ENCODE measurements around the gene ABCA13.

Gene ABCA13

GRCh38 chr7:48139459-48139858 lies 31.8 kb upstream of the ABCA13 start:
- Histone ChIP-seq H3K4me2 (ENCODE audit: low read length) (no peak overlapping the region), H3K79me2 (ENCODE audit: low read length) (no peaks in the 10 kb centered on the region), H3K36me3 (replicated peaks; ENCODE audit: low read depth, low read length) (no peaks in the 10 kb centered on the region), H2AFZ (ENCODE audit: low read depth, low read length) (no peak overlapping the region), H3K27ac (ENCODE audit: low read length) (no peak overlapping the region), H3K9me3 (ENCODE audit: insufficient read depth, low read length) (no peaks in the 10 kb centered on the region), H3K4me3 (ENCODE audit: low read length) (no peak overlapping the region), H3K9ac (ENCODE audit: low read length) (no peak overlapping the region), H4K20me1 (ENCODE audit: insufficient read depth, low read length) (no peaks in the 10 kb centered on the region), H3K27me3 (ENCODE audit: low read depth, low read length) (no peaks in the 10 kb centered on the region), H3K4me1 (ENCODE audit: low read length) (no peaks in the 10 kb centered on the region)
- TF ChIP-seq CTCF (IDR thresholded peaks at IDR 0.05; ENCODE audit: low read depth, low read length) (no peak), EZH2phosphoT487 (IDR thresholded peaks at IDR 0.05; ENCODE audit: low read depth) (no peak)

DNA sequence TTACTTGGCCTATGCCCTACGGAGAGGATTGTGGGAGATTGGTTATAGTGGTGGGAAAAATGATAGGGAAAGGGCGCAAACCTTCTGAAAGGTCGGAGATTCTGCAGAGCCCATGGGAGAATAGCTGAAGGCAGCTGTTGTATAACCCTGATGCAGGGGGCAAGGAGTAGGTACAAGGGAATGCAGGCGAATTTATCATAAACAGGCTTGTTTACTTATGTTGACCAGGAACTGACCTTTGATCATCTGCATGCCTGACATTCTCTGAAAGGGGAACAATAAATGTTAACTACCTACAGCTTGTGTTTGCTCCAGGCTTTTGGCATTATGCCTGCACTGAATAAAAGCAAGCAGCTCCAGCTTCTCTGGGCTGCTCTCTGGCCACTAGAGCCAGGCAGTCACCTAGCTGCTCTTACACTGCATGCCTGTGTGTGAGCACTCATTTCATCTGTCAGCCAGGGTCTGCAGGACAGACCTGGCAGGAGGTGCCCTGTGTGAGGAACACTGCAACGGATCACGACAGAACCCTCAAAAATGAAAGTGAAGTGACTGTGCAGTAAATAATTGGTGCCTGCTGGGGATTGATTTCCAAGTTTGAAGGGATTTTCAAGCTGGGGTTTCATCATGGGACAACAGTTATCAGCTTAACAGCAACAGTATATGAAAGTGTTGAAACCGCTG lies 31.1 kb upstream of the ABCA13 start:
- H3K79me2 ChIP-seq (ENCODE audit: low read length), result no peaks in the 10 kb centered on the region
- no peak overlapping the region for H3K9ac ChIP-seq (ENCODE audit: low read length)
- no peaks in the 10 kb centered on the region for H3K9me3 ChIP-seq (ENCODE audit: insufficient read depth, low read length)
- no peak overlapping the region for H3K27ac ChIP-seq (ENCODE audit: low read length)
- H3K4me3 ChIP-seq (ENCODE audit: low read length), result no peak overlapping the region
- no peak overlapping the region for H3K4me2 ChIP-seq (ENCODE audit: low read length)
- TF ChIP-seq EZH2phosphoT487 (IDR thresholded peaks at IDR 0.05; ENCODE audit: low read depth) (no peak), CTCF (IDR thresholded peaks at IDR 0.05; ENCODE audit: low read depth, low read length) (no peak)
- no peaks in the 10 kb centered on the region for H3K27me3 ChIP-seq (ENCODE audit: low read depth, low read length)
- H2AFZ ChIP-seq (ENCODE audit: low read depth, low read length), result no peak overlapping the region
- H4K20me1 ChIP-seq (ENCODE audit: insufficient read depth, low read length), result no peaks in the 10 kb centered on the region
- no peaks in the 10 kb centered on the region for H3K4me1 ChIP-seq (ENCODE audit: low read length)
- no peaks in the 10 kb centered on the region for H3K36me3 ChIP-seq (replicated peaks; ENCODE audit: low read depth, low read length)

- H3K9ac ChIP-seq (ENCODE audit: low read length), result no peak overlapping the region
- H3K79me2 ChIP-seq (ENCODE audit: low read length), result no peaks in the 10 kb centered on the region
- H3K4me1 ChIP-seq (ENCODE audit: low read length), result no peaks in the 10 kb centered on the region
- H3K27me3 ChIP-seq (ENCODE audit: low read depth, low read length), result no peaks in the 10 kb centered on the region
- H2AFZ ChIP-seq (ENCODE audit: low read depth, low read length), result no peak overlapping the region
- H3K4me3 ChIP-seq (ENCODE audit: low read length), result no peak overlapping the region
- no peaks in the 10 kb centered on the region for H3K9me3 ChIP-seq (ENCODE audit: insufficient read depth, low read length)
- no peaks in the 10 kb centered on the region for H3K36me3 ChIP-seq (replicated peaks; ENCODE audit: low read depth, low read length)
- no peak overlapping the region for H3K4me2 ChIP-seq (ENCODE audit: low read length)
- no peaks in the 10 kb centered on the region for H4K20me1 ChIP-seq (ENCODE audit: insufficient read depth, low read length)
- no peak overlapping the region for H3K27ac ChIP-seq (ENCODE audit: low read length)
- TF ChIP-seq CTCF (IDR thresholded peaks at IDR 0.05; ENCODE audit: low read depth, low read length) (no peak), EZH2phosphoT487 (IDR thresholded peaks at IDR 0.05; ENCODE audit: low read depth) (no peak)
Measured at GRCh38 chr7:48141521-48141920, 29.7 kb upstream of the ABCA13 start.

DNA sequence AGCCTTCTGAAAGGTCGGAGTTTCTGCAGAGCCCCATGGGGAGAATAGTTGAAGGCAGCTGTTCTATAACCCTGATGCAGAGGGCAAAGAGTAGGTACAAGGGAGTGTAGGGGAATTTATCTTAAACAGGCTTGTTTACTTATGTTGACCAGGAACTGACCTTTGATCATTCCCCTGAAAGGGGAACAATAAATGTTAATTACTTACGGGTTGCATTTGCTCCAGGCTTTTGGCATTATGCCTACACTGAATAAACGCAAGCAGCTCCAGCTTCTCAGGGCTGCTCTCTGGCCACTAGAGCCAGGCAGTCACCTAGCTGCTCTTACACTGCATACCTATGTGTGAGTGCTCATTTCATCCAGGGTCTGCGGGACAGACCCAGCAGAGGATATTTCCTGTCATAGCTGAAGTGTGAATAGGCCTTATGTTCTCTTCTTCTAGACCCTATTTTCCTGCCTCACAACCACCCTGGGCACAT lies 26.9 kb upstream of the ABCA13 start:
- H3K9ac ChIP-seq (ENCODE audit: low read length), result no peak overlapping the region
- H3K27ac ChIP-seq (ENCODE audit: low read length), result no peak overlapping the region
- H3K9me3 ChIP-seq (ENCODE audit: insufficient read depth, low read length), result no peaks in the 10 kb centered on the region

More for the DNA sequence above, 26.9 kb upstream of the ABCA13 start:
- no peak overlapping the region for H3K4me2 ChIP-seq (ENCODE audit: low read length)
- H3K79me2 ChIP-seq (ENCODE audit: low read length), result no peaks in the 10 kb centered on the region
- peaks cover 12% of the 10 kb centered on the region for H3K27me3 ChIP-seq (ENCODE audit: low read depth, low read length)
- no peaks in the 10 kb centered on the region for H3K4me1 ChIP-seq (ENCODE audit: low read length)
- TF ChIP-seq CTCF (IDR thresholded peaks at IDR 0.05; ENCODE audit: low read depth, low read length), result no peak
- TF ChIP-seq EZH2phosphoT487 (IDR thresholded peaks at IDR 0.05; ENCODE audit: low read depth), result no peak
- H4K20me1 ChIP-seq (ENCODE audit: insufficient read depth, low read length), result no peaks in the 10 kb centered on the region
- H3K4me3 ChIP-seq (ENCODE audit: low read length), result no peak overlapping the region
- no peak overlapping the region for H2AFZ ChIP-seq (ENCODE audit: low read depth, low read length)
- H3K36me3 ChIP-seq (replicated peaks; ENCODE audit: low read depth, low read length), result no peaks in the 10 kb centered on the region

Data from OCI-LY3 (cell line).